Stimulated activated CD8-positive, alpha-beta memory T cell treated with anti-CD3 and anti-CD28 coated beads, Interleukin-7, amount 100 ng/mL, for 24 hours (primary cell): ENCODE measurements around the gene LUC7L3.
"Not testable (repeated sequence)": the region's sequence is repeated elsewhere in the genome, so short reads cannot be mapped to it uniquely, and the experiment has no call there.

Experiments
- DNase-seq: peaks from one replicate; pipeline ENCODE4 v3.0.0-alpha.2; 2020; ENCODE audit warnings: low read depth

The LUC7L3 gene

DNA sequence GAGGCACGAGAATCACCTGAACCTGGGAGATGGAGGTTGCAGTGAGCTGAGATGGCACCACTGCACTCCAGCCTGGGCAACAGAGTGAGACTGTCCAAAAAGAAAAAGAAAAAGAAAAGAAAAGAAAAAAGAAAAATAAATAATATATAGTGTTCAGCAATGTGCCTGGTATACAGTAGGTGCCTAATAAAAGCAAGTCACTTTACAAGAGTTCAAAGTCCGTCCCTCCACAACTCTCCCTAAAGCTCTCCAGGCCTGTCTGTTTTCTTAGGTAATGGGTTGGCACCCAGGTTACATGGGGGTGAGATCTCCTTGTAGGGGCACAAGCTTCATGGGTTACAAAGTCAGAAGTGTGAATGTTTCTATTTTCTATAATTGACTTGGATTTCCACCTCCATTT, 64.5 kb downstream of the LUC7L3 start:
- no peak for DNase-seq

- no peak for DNase-seq
Measured at GRCh38 chr17:50785126-50785525, 65.7 kb downstream of the LUC7L3 start.

GRCh38 chr17:50785946-50786570, 66.7 kb downstream of the LUC7L3 start:
- no peak for DNase-seq

DNA sequence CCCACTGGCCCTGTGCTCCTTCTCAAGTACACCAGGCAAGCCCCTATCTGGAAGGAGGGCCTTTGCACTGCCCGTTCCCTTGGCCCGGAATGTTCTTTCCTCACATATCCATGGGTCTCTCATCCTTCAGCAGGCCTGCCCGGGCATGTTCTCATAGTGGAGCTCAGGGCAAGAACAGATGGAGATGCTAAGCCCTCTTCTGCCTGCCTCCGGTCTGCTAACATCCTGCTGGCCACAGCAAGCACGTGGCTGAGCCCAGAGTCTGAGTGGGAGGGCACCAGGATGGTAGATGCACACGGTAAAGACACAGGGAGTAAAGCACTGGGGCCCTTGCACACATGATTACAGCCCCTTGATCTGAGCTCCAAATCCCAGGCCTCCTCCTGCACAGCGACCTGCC, 67.7 kb downstream of the LUC7L3 start:
- DNase-seq, result no peak

DNA sequence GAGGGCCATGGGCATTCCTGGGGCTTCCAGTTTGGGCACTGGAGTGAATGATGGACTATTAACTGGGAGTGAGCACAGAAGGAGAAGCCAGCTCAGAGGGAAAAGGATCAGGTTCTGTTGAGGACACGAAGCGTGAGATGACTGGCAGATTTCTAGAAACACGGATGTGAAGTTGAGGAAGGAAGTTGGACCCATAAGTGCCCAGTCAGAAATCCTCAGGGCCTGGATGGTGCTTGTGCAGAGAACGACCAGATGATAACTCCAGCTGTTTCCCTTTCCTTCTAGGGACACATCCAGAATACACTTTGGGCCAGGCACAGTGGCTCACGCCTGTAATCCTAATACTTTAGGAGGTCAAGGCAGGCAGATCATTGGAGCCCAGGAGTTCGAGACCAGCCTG, 71.2 kb downstream of the LUC7L3 start:
- DNase-seq, result no peak

GRCh38 chr17:50792132-50792531, 72.7 kb downstream of the LUC7L3 start:
- DNase-seq, result no peak

- no peak for DNase-seq
Measured at GRCh38 chr17:50793007-50793406, 73.6 kb downstream of the LUC7L3 start.

DNA sequence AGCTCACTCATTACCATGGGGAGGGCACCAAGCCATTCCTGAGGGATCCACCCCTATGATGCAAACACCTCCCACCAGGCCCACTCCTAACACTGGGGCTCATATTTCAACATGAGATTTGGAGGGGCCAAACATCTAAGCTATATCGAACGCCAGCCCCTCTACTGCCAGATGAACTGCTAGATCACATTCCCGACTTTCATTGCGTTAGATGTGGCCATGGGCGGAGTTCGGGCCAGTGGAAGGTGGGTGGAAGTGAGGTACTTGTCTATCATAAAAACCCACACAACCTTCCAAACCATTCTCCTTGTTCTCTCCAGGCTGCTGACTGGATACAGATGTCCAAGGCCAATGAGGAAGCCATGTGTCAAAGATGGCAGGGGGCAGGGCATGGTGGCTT, 75.0 kb downstream of the LUC7L3 start:
- DNase-seq, result no peak

DNA sequence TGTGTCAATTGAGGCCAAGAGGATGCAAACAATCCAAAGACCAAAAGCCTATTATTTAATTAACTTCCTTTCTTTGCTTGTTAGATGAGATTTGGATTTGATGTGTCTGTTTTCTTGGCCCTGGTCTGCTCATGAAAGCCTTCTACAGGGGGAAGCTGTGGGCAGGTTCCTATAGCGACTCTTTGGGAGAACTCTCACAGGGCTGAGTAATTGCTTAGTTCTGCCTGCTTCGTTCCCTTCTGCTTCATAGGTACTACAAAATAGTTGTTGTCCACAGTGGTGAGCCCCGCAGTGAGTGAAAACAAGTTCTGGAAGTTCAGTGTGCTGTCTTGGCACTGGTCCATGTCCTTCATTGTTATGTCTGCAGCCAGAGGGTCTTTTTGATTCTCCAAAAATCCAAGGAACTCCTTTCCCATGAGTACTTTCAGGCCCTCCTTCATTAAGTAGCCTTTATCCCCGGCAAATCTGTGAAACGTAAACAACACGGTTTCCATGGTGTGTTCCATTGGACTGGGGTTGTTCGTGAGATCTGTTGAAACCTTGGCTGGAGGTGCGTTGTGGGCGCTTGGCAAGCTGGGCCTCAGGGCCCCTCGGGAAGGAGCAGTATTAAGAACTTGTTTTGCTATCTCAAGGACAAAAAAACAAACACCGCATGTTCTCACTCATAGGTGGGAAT, 77.9 kb downstream of the LUC7L3 start:
- no peak for DNase-seq

DNA sequence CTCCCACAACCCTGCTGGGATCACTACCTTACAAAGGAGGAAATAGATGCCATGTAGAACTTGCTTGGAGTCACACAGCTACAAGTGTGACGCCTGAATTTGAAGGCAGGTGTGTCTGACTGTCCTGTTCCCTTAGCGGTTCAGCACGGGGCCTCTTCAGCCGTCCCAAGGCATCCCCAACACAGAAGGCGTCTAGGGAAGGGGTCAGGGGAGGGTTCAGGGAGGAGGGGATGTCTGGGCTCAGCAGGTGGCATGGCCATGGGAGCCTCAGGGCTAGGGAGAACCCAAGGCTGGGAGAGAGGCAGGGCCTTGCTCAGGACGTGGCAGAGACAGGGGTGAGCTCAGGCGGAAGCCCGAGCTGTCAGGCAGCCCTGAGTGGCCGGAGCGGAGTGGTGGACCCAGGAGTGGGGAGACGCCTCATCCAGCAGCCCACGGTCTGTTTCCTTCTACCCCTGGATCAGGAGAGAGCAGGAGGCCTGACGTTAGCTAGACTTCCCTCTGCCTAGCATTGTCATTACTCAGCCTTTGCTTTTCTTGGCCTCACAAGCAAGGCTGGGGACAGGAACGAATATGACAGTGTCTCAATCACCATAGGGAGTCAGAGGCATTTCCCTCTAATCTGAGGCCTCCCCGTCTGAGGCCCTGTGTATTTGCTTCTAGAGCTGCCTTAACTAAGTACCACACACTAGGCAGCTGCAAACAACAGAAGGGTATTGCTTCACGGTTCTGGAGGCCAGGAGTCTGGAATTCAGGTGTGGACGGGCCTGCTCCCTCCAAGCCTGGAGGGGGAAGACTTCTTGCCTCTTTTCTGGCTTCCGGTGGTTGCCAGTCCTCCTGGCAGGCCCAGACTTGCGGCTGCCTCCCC, 79.3 kb downstream of the LUC7L3 start:
- no peak for DNase-seq

- no peak for DNase-seq
Measured at GRCh38 chr17:50799582-50799981, 80.2 kb downstream of the LUC7L3 start.

GRCh38 chr17:50800196-50800700, 80.8 kb downstream of the LUC7L3 start:
- DNase-seq, result no peak

DNA sequence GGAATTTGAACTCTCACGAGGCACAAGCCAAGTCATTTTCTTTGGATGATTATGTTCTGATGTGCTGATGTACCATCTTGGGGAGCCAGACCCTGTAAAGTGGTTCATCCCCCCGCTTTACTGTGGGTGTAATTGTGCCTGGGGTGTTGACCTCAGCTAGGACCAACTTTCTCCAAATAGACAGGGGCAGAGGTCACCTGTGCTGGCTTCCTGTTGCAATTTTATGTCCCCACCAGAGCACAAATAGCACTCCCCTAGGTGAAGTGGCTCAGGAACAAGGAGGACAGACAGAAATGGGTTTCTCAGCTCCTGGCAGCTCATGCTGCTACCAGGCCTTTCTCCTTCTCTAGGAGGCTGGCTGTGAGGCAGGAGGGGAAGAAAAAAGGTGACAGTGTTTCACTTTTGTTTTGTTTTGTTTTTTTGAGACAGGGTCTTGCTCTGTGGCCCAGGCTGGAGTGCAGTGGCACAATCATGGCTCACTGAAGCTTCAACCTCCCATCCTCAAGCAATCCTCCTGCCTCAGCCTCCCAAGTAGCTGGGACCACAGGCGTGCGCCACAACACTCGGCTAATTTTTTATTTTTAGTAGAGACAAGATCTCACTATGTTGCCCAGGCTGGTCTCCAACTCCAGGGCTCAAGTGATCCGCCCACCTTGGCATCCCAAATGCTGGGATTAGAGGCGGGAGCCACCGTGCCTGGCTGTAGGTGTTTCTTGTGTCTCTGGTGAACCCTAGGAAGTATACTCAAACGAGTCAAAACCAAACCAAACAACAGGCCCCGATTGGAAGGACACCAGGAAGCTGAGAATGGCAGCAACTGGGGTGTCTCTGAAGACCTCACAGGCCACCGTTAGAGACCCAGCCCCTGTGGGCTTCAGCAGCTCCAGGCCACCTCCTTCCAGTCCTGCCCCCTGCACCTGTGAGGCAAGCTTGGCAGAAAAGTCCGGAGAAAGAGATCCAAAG, 83.5 kb downstream of the LUC7L3 start:
- DNase-seq, result no peak

- no peak for DNase-seq
Measured at GRCh38 chr17:50803676-50804075, 84.3 kb downstream of the LUC7L3 start.

GRCh38 chr17:50804749-50805475, 85.5 kb downstream of the LUC7L3 start:
- not testable (repeated sequence) for DNase-seq

DNA sequence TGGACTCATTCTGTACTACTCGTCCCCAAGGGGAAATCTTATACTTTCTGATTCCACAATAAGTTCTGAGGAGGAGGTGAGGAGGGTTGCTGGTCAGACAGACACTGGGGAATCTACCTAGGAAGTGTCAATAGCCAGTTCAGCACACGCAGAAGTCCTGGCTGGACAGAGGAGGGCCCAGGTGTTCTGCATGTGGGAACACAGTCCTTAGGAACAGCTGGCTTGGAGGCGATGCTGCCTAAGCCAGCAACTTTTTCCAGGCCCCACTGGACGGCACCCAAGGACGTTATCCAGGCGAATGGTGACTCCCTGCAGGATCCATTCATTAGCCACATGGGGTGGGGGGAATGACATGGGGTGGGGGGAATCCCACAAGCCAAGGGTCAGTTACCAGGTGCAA, 86.1 kb downstream of the LUC7L3 start:
- no peak for DNase-seq
